DOHH2 (cell line): ENCODE measurements around the gene APOL2.

ENCODE experiments used
- H3F3A ChIP-seq: fragments of 200-600 bp; sonication (generic), shearing (Covaris generic); 2 replicates; pipeline ENCODE4 v1.6.0; 2016; ENCODE audit warnings: antibody characterized with exemption, mild to moderate bottlenecking; ENCODE audit not compliant: control insufficient read depth, insufficient read depth
- H3K27ac ChIP-seq: fragments of 200-600 bp; sonication (generic); 2 replicates; pipeline ENCODE4 v1.5.1; 2014; ENCODE audit warnings: low read depth, mild to moderate bottlenecking, low read length, moderate library complexity
- H3K27me3 ChIP-seq: fragments of 200-600 bp; sonication (generic); 2 replicates; pipeline ENCODE4 v1.6.1; 2014; ENCODE audit warnings: mild to moderate bottlenecking, low read length, mixed read lengths; ENCODE audit not compliant: control insufficient read depth
- H3K36me3 ChIP-seq: fragments of 200-600 bp; sonication (generic); 2 replicates; pipeline ENCODE4 v1.6.1; 2014; ENCODE audit warnings: mild to moderate bottlenecking, low read length, moderate library complexity, mixed read lengths; ENCODE audit not compliant: control insufficient read depth
- H3K4me1 ChIP-seq: fragments of 200-600 bp; sonication (generic); 2 replicates; pipeline ENCODE4 v1.6.1; 2014; ENCODE audit warnings: mild to moderate bottlenecking, low read length, mixed read lengths; ENCODE audit not compliant: control insufficient read depth
- H3K4me2 ChIP-seq: fragments of 200-600 bp; sonication (generic); 2 replicates; pipeline ENCODE4 v1.6.0; 2014; ENCODE audit warnings: mild to moderate bottlenecking, low read length, moderate library complexity
- H3K4me3 ChIP-seq: fragments of 200-600 bp; sonication (generic); 2 replicates; pipeline ENCODE4 v1.5.1; 2014; ENCODE audit warnings: mild to moderate bottlenecking, low read length, mixed read lengths
- H3K79me2 ChIP-seq: fragments of 200-600 bp; sonication (generic); 2 replicates; pipeline ENCODE4 v1.6.1; 2014; ENCODE audit warnings: mild to moderate bottlenecking, low read length, mixed read lengths; ENCODE audit not compliant: control insufficient read depth
- H3K9me2 ChIP-seq: fragments of 200-600 bp; sonication (generic); replicated peaks from 2 replicates; pipeline ENCODE4 v1.6.1; 2014; ENCODE audit warnings: mild to moderate bottlenecking, low read length, mixed read lengths; ENCODE audit not compliant: control insufficient read depth
- H3K9me3 ChIP-seq: fragments of 200-600 bp; sonication (generic); 2 replicates; pipeline ENCODE4 v1.6.1; 2014; ENCODE audit warnings: antibody characterized with exemption, low read length, mixed read lengths; ENCODE audit not compliant: control insufficient read depth, insufficient read depth
- H4K20me1 ChIP-seq: fragments of 200-600 bp; sonication (generic); 2 replicates; pipeline ENCODE4 v1.6.0; 2014; ENCODE audit warnings: low read depth, mild to moderate bottlenecking, antibody characterized with exemption, low read length, moderate library complexity; ENCODE audit not compliant: control insufficient read depth, insufficient read depth
- CTCF ChIP-seq: fragments of 200-600 bp; sonication (generic); IDR thresholded peaks from one replicate; pipeline ENCODE4 v1.5.1; 2014; ENCODE audit warnings: antibody characterized with exemption, mild to moderate bottlenecking, low read depth, low read length; ENCODE audit not compliant: poor library complexity, severe bottlenecking
- EZH2phosphoT487 ChIP-seq: fragments of 200-600 bp; sonication (generic); IDR thresholded peaks from 2 replicates; pipeline ENCODE4 v1.6.1; 2017; ENCODE audit warnings: borderline replicate concordance, mild to moderate bottlenecking, antibody characterized with exemption, low read length, moderate library complexity, mixed read lengths

Gene APOL2

DNA sequence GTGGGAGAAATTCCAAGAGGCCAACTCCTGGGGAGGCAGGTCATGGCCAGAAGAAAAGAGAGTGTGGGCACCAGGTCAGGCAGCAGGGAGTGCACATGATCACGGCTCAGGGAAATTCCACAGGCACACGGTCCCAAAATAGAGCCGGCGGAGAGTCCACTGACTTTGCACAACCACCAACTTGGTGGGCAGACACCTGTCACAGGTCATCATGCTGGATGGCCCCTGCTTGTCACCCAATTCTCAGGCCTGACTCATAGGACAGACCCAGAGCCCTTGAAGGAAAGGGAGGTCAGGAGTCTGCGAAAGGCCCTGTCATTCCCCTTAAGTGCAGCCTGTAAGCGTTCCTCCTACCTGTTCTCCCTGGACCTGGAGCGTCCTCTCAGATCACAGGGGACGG is 15.8 kb downstream of the APOL2 start:
- H3K9me2 ChIP-seq = no peaks in the 10 kb centered on the region
- no peaks in the 10 kb centered on the region for H4K20me1 ChIP-seq
- H3K4me1 ChIP-seq = no peaks in the 10 kb centered on the region
- no peak overlapping the region for H3K4me3 ChIP-seq
- no peak overlapping the region for H3K27ac ChIP-seq
- H3F3A ChIP-seq = no peaks in the 10 kb centered on the region
- peaks cover 24% of the 10 kb centered on the region for H3K27me3 ChIP-seq
- H3K9me3 ChIP-seq = no peaks in the 10 kb centered on the region
- no peaks in the 10 kb centered on the region for H3K79me2 ChIP-seq
- H3K4me2 ChIP-seq = no peak overlapping the region
- TF ChIP-seq EZH2phosphoT487 (no peak), CTCF (no peak)
- no peaks in the 10 kb centered on the region for H3K36me3 ChIP-seq

DNA sequence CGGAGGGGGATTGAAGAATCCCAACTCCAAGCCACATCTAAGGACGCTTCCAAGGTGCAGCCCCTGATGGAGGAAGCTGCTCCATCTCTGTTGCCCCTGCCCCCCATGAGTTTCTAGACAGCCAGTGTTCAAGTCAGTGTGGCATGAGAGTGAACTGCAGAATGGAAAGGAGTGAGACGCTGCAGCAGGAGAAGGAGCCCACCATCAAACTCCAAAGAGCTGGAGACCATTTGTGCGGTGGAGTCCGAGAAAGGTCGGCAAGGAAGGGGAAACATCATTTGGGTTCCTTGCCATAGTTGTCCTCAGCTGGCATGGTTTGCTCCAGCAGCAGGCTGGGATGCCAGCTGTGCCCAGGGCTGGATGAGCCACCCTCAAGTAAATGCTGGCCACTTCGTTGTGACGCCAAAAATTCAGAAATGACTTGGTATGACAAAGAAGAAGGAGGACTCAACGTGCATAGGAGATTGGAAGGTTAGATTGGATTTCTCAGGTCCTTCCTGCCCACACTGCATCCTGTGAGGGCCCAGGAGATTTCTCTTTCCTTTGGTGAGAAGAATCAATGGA is 16.4 kb downstream of the APOL2 start:
- TF ChIP-seq CTCF (no peak), EZH2phosphoT487 (no peak)
- H3K4me1 ChIP-seq = no peaks in the 10 kb centered on the region

GRCh38 chr22:36221799-36222751 is 17.3 kb downstream of the APOL2 start:
- Histone ChIP-seq H3K79me2 (no peaks in the 10 kb centered on the region), H3K4me1 (no peaks in the 10 kb centered on the region), H3K27ac (no peak overlapping the region), H3K9me3 (no peaks in the 10 kb centered on the region), H3K36me3 (no peaks in the 10 kb centered on the region), H3K4me2 (no peak overlapping the region), H3F3A (no peaks in the 10 kb centered on the region), H3K4me3 (no peak overlapping the region), H3K9me2 (no peaks in the 10 kb centered on the region), H4K20me1 (no peaks in the 10 kb centered on the region), H3K27me3 (peaks cover 38% of the 10 kb centered on the region)
- no peak for TF ChIP-seq EZH2phosphoT487
- peak; percentile 86 for TF ChIP-seq CTCF

More for the DNA sequence above, 16.4 kb downstream of the APOL2 start:
- peaks cover 29% of the 10 kb centered on the region for H3K27me3 ChIP-seq
- no peaks in the 10 kb centered on the region for H3K9me2 ChIP-seq
- H3K9me3 ChIP-seq = no peaks in the 10 kb centered on the region
- no peak overlapping the region for H3K4me2 ChIP-seq
- no peaks in the 10 kb centered on the region for H4K20me1 ChIP-seq
- H3K36me3 ChIP-seq = no peaks in the 10 kb centered on the region
- no peaks in the 10 kb centered on the region for H3F3A ChIP-seq
- H3K79me2 ChIP-seq = no peaks in the 10 kb centered on the region
- no peak overlapping the region for H3K27ac ChIP-seq
- no peak overlapping the region for H3K4me3 ChIP-seq
